ENCODE measurements around the gene CIB4. TPM values are rescaled to one million over a fixed set of nuclear protein-coding genes. Genes with fewer than 3 reads are reported as not detected.

CIB4 gene
- total RNA-seq, 1 donor from 2014 or later = not detected

- no peak overlapping the region for H3K27ac ChIP-seq
- intact Hi-C loops (cut with DNase I) = no loop called here
- H3K36me3 ChIP-seq = no peaks in the 10 kb centered on the region
- H3K4me1 ChIP-seq = peaks cover 13% of the 10 kb centered on the region
- no peak overlapping the region for H3K4me3 ChIP-seq
- no peaks in the 10 kb centered on the region for H3K9me3 ChIP-seq
- peaks cover 82% of the 10 kb centered on the region for H3K27me3 ChIP-seq (ENCODE audit: low read depth)
- ATAC-seq (no peak), DNase-seq (no peak)
- TF ChIP-seq CTCF (IDR thresholded peaks at IDR 0.05) = no peak
These were observed 79.8 kb downstream of the CIB4 start for GRCh38 chr2:26561376-26561775.

GRCh38 chr2:26560892-26561291 lies 80.3 kb downstream of the CIB4 start:
- intact Hi-C loops (cut with DNase I) = no loop called here
- Histone ChIP-seq H3K9me3 (no peaks in the 10 kb centered on the region), H3K36me3 (no peaks in the 10 kb centered on the region), H3K4me3 (no peak overlapping the region), H3K4me1 (peaks cover 13% of the 10 kb centered on the region), H3K27ac (no peak overlapping the region), H3K27me3 (ENCODE audit: low read depth) (peaks cover 78% of the 10 kb centered on the region)
- DNase-seq = no peak
- ATAC-seq = no peak
- no peak for TF ChIP-seq CTCF (IDR thresholded peaks at IDR 0.05)

- ATAC-seq (no peak), DNase-seq (no peak)
- no peak for TF ChIP-seq CTCF (IDR thresholded peaks at IDR 0.05)
- peaks cover 13% of the 10 kb centered on the region for H3K4me1 ChIP-seq
- no peaks in the 10 kb centered on the region for H3K9me3 ChIP-seq
- peaks cover 72% of the 10 kb centered on the region for H3K27me3 ChIP-seq (ENCODE audit: low read depth)
- no peak overlapping the region for H3K4me3 ChIP-seq
- no peak overlapping the region for H3K27ac ChIP-seq
- intact Hi-C loops (cut with DNase I) = no loop called here
- no peaks in the 10 kb centered on the region for H3K36me3 ChIP-seq
These were observed 81.6 kb downstream of the CIB4 start for GRCh38 chr2:26559556-26559955.

GRCh38 chr2:26559044-26559405 lies 82.1 kb downstream of the CIB4 start:
- Histone ChIP-seq H3K9me3 (no peaks in the 10 kb centered on the region), H3K4me1 (peaks cover 13% of the 10 kb centered on the region), H3K4me3 (no peak overlapping the region), H3K27me3 (ENCODE audit: low read depth) (peaks cover 70% of the 10 kb centered on the region), H3K27ac (no peak overlapping the region), H3K36me3 (no peaks in the 10 kb centered on the region)
- DNase-seq (no peak), ATAC-seq (no peak)
- intact Hi-C loops (cut with DNase I) = no loop called here
- no peak for TF ChIP-seq CTCF (IDR thresholded peaks at IDR 0.05)

GRCh38 chr2:26558271-26559043 lies 82.7 kb downstream of the CIB4 start:
- Histone ChIP-seq H3K27me3 (ENCODE audit: low read depth) (peaks cover 64% of the 10 kb centered on the region), H3K4me1 (peaks cover 13% of the 10 kb centered on the region), H3K4me3 (no peak overlapping the region), H3K9me3 (no peaks in the 10 kb centered on the region), H3K36me3 (no peaks in the 10 kb centered on the region), H3K27ac (no peak overlapping the region)
- ATAC-seq (no peak), DNase-seq (no peak)
- intact Hi-C loops (cut with DNase I) = no loop called here
- TF ChIP-seq CTCF (IDR thresholded peaks at IDR 0.05) = no peak

All from lower lobe of right lung (tissue), 2 donors.